HG02571 (cell line): ENCODE measurements around the gene SLC25A11.

Source experiments
- ATAC-seq: cut with Tn5 transposase; IDR thresholded peaks from one replicate; pipeline ENCODE4 v1.9.1; 2021; ENCODE audit warnings: mild to moderate bottlenecking, moderate library complexity; ENCODE audit not compliant: unreplicated experiment

The SLC25A11 gene

GRCh38 chr17:4939796-4940554, at the start of gene SLC25A11, which contains the start of gene RNF167:
TSS of gene SLC25A11 (minus strand) at chr17:4940046. CDS start at chr17:4939910, 136 bp downstream.
TSS of gene RNF167 (plus strand) at chr17:4940268. CDS start at chr17:4940910, 642 bp downstream.
- ATAC-seq: peak; percentile 74

- no peak for ATAC-seq
Observed at GRCh38 chr17:4987767-4988567, 48.1 kb upstream of the SLC25A11 start.

GRCh38 chr17:4986951-4987766, 47.3 kb upstream of the SLC25A11 start, which contains the start of gene CAMTA2:
TSS of gene CAMTA2 (minus strand) at chr17:4987675. CDS start at chr17:4986222, 1,453 bp downstream.
- peak; percentile 68 for ATAC-seq

GRCh38 chr17:4986403-4986802, 46.6 kb upstream of the SLC25A11 start:
- ATAC-seq: no peak

GRCh38 chr17:4982305-4982704, 42.5 kb upstream of the SLC25A11 start:
- no peak for ATAC-seq

- no peak for ATAC-seq
Observed at GRCh38 chr17:4980644-4981216, 40.9 kb upstream of the SLC25A11 start.

- no peak for ATAC-seq
Observed at GRCh38 chr17:4978726-4979125, 38.9 kb upstream of the SLC25A11 start.

GRCh38 chr17:4974115-4974670, 34.3 kb upstream of the SLC25A11 start:
- no peak for ATAC-seq

- ATAC-seq: no peak
Observed at GRCh38 chr17:4973256-4974114, 33.6 kb upstream of the SLC25A11 start.

- ATAC-seq: no peak
Observed at GRCh38 chr17:4972752-4973151, 32.9 kb upstream of the SLC25A11 start.

GRCh38 chr17:4972322-4972721, 32.5 kb upstream of the SLC25A11 start:
- ATAC-seq: no peak

- ATAC-seq: no peak
Observed at GRCh38 chr17:4971826-4972225, 32.0 kb upstream of the SLC25A11 start.

GRCh38 chr17:4970273-4970672, 30.4 kb upstream of the SLC25A11 start:
- ATAC-seq: no peak

- ATAC-seq: no peak
Observed at GRCh38 chr17:4969551-4970173, 29.8 kb upstream of the SLC25A11 start.

- no peak for ATAC-seq
Observed at GRCh38 chr17:4969047-4969550, 29.3 kb upstream of the SLC25A11 start.

- ATAC-seq: no peak
Observed at GRCh38 chr17:4968486-4969046, 28.7 kb upstream of the SLC25A11 start.

GRCh38 chr17:4967539-4968485, 28.0 kb upstream of the SLC25A11 start, which contains the start of gene SPAG7:
TSS of gene SPAG7 (minus strand) at chr17:4967817. CDS start at chr17:4967804, 13 bp downstream.
- peak; percentile 53 for ATAC-seq
